Measurements from ENCODE around the gene THRB.
A peak's percentile ranks its signal among the peaks of the same experiment; 100 is the strongest.

Gene THRB

DNA sequence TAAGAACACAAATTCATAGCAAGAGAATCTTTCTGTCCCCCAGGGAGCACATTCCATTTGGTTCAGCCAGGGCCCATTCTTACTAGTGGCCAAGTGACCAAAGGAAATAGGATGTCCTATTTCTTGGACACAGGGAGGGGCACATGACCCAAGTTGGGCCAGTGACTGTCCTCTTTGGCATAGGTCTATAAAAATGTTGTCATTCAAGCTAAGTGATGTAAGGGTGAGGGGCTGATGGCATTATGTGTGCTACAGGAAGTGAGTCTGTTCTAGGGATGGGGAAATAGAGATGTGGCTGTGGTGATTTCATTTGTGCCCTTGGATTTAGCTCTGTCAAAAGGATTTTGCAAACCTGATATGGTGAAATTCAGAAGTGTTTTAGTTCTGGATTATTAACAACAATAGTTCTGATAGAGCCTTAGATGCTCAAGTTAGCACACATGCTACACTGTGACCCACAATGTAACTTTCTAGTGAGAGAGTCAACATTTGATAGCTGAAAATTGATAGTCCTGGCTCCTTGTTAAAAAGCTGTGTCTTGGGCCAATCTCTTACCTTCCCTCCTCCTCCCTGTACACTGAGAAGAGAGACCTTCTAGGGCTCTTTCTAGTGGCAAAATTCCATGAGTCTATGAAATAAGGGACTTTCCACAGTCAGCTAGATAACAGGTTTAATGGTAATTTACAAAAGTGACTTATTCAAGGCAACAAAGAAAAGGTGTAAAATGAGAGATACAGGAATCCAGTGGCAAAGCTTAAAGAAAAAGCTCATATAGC, 117.2 kb downstream of the THRB start:
- DNase-seq (ENCODE audit: low spot score): no peak

DNA sequence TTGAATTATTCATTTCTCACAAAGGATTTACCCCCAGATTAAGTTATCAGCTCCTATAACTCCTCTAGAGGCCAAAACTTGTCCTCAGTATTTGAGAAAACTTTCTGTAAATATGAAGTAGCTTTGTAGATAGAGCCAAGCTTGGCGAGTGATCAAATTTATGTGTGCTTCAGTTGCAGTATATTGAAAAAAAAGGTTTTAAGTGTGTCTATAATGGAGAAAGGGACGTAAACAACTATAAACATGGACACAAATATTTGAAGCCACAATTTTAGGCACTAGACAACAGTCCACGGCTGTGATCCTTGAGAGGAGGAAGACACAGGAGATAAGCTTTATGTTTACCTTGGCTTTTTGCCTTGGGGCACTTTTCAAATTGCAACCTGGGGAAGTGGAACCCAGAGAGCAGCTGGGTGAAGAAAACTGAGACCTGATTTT, 118.7 kb downstream of the THRB start:
- no peak for DNase-seq (ENCODE audit: low spot score)

DNA sequence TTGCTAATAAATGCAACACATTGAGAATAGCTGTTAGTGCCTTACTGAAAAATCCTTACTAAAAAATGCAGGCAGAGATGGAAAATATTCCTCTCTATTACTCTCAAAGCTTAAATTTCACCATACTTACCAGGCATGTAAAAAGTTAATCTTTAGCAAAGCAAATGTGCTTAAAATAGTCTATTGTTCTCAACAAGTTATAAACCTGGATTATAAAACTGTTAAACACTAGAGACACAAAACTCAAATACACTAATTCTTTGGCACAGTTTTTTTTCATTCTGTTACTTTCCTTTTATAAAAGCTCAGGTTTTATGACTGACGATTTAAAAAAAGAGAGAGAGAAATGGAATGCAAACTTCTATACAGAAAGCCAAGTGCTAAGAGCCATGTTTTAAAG, 119.8 kb downstream of the THRB start:
- DNase-seq (ENCODE audit: low spot score): no peak

DNA sequence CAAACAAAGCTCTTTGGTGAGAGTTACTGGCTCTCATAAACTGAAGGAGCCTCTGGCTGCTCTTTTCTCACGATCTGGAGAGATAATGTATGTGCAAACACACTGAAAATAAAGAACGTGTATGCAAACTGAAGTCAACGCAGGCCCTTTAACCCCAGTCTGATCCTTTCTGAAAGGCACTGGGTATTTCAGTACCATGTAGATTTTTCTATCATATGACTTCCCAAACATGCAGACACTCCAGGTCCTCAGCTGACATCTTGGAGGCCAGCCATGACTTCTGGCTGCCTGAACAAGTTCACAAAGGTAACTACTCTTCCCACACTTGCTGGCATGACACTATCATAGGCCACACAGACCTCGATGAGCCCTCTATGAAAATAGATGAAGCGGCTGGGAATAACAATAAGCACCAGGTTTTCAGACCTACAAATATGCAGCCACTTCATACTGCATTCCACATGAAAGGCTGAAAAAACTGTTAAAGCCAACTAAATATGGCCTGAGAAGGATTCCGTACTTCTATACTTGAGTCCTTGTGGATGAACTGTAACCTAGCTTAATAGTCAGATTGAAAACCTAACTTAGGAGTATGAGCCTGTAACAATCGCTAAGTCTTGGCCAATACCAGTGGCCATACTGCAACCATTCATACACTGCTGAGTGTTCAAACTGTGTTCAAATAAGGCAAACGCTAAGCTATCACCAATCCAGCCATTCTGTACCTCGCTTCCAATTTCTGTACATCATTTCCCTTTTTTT, 121.3 kb downstream of the THRB start:
- DNase-seq (ENCODE audit: low spot score): no peak

DNA sequence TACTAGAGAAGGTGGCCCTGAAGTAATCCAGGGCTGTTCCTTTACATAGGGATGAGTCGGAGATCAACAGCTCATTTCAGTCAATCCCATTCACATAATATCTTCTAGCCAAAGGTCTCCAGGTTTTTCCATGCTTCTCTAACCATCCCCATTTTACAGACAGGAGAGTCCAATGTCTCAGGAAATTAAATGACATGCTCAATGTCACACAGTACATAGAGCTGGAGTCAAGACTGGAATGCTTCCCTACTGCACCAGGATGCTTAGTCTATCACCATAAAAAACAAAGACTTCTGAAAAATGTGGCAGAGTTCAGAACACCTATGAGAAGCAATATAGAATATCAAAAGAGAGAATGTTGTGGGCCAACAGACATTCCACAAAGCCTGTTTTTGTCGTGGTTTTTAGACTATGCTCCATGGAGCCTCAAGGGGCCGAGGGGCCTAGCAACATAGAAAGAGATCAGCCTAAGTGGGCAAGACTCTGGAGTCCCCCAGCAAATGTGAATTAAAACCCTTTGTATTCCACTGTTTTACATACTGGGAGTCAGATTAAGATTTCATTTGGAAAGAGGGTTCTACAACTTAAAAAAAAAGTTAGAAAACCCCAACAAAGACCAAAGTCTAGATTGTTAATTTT, 122.0 kb downstream of the THRB start:
- DNase-seq (ENCODE audit: low spot score): no peak

DNA sequence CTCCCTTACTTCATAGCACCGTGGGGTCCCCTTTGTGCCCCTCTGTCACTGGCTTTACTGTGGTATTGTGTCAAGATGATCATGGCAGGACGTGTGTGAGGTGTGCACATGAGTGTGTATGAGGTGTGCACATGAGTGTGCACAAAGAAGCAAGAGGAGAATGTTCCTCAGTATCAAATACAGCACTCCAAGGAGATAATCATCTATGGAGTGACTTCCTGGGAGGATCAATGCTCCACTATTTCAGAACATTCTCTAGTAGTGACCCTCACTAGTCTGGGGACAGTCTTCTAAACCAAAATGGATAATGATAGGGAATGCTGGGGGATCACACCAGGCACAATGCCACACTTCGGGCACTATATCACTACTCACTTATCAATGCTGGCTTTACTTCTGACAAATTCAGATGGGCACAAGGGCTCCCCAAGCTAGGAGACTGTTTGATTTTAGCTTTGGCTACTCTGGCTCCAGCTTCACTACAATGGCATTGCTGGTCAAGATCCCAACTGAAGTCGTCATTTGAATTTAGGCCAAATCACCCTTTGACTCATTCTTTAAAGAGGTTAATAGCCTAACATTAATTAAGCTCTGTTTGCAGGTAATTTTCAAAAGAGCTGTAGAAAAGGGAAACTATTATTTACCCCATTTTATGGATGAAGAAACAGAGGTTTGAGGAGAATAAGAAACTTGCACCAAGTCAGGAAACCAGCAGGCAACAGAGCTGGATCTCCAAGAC, 124.1 kb downstream of the THRB start:
- no peak for DNase-seq (ENCODE audit: low spot score)

DNA sequence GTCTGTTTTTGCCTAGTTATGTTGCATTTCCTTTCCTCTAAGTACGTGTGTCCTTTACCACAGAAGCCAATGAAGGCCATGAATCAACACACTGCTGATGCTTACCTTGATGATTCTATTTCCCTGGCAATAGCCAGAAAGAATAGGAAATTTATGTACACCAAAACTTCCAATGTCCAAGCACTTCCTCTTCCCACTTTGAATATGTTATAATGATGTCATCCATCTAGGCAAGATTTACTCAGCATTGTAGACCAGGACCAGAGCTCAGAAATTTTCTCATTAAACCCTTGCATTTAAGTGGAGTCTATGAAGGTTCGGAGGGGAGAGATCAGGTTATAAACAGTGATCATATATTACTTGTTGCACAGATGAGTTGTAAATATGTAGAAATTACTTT, 126.0 kb downstream of the THRB start:
- no peak for DNase-seq (ENCODE audit: low spot score)

DNA sequence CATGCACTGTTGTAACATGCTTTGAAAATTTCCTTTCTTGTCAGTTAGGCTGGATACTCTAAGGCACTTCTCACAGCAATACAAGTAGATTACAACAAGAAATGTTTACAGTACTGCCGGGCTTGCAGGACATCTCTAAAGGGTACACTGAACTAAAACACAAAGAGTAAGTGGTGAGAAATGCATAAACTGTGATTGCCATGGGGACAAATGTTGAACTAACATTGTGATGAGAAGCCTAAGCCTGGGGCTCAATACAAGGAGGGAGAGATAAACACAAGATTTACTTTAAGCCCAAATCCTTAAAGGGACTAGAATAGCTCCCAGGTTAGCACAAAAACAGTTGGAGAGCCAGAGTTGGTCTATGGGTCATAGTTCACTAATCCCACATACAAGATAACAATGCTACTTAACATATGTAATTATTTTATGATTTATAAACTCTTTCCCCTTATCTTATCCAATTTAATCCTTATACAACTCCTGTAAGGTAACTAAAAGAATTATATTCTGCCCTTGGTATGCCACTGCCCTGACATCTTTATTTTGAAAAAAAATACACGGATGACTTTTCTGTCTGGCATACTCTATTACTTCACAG, 126.9 kb downstream of the THRB start:
- DNase-seq (ENCODE audit: low spot score): no peak

DNA sequence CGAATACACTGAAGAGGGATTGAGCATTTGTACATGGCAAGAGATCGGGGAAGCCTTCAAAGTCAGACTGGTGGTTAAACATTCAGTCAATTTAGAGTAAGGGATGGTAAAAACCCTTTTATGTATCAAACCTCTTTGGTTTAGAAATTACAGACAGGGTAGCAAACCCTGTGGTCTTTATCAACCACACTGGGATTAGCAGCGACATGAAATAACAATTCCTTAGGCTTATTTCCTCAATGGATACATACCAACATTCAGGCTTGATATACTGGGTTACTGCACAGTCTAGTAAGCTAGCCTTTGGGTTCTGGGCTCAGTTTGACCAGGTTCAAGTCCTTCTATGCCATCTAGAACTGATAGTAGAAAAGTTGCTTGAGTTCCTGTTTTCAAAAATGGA, 127.4 kb downstream of the THRB start:
- DNase-seq (ENCODE audit: low spot score): no peak

DNA sequence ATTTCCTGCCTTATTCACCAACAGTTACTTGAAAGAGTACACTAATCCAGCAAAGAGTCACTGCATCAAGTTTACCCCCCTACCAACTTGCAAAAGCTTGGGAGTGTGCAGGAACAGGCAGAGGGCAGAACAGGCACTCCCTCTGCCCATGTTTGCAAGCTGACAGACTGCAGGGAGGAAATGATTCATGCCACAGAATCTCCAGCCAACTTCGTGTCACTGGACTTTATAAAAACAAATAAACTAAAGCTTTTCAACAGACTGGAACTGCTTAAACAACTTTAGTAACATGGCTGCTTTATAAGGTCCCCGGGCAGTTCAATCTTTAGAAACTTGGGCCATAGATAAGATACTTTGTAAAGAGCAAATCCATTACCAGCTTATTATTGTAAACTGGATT, 129.5 kb downstream of the THRB start:
- peak; percentile 44 for DNase-seq (ENCODE audit: low spot score)

DNA sequence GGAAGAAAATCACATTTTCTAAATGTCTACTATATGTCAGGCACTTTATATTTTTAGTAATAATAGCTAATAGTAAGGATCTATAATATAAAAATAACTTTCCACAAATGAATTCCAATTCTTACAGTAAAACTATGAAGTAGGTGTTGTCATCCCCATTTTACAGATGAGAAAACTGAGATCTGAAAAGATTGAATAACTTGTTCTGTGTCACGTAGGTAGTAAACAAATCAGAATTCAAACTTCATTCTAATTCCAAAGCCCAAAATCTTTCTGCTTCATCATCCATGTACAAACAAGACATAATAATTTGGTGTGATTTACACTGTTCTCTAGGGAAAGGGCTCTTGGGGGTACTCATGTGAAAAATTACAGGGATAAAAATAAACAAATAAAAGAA, 130.3 kb downstream of the THRB start:
- no peak for DNase-seq (ENCODE audit: low spot score)

DNA sequence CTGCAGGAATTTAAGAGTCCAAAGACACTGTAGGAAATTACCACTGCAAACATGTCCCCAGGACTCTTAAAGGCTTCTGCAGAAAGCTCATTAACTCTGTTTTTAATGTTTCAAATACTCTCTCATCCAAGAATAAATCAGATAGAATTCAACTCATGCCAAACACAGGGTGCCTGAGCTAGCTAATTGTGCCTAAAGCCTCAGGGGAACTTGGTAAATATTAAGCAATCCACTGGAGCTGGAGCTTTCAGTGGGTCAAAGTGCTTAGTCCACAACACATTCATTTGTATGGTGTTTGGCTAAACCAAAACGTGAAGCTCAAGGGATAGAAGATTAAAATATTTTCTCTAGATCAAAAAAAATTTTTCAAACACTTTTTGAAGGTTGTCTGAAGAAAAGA, 131.4 kb downstream of the THRB start:
- no peak for DNase-seq (ENCODE audit: low spot score)

DNA sequence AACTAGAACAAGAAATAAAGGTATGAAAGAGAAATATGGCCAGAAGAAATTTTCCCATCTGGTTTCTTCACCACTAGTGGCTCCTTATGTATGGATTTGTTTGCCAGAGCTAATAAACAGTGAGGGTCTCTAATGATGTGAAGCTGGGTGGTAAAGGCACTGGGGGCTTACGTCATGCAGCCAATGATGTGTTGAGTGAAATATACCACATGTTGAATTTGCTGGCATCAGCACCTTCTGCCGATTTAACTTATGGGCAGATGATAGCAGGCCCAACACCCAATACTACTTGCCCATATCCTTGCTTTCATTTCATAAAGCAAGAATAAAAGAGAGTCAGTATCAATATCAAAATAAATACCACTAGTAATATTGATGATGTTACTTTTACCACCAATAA, 133.0 kb downstream of the THRB start:
- no peak for DNase-seq (ENCODE audit: low spot score)

DNA sequence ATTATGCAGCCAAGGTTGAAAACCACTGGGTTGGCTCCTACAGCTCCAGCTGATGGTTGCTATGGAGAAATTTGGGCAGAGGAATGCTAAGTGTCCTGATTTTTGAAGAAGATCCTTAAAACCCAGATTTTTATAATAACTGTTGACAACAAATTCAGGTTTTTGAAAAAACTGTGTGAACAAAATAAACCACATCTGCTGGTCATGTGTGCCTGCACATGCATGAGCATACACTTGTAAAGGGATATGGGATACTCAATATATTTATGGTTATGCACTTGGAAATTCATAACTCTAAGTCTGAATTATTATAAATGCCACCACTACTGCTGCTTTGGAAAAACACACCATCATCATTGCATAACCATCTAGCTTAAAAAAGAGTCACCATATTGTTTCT, 133.7 kb downstream of the THRB start:
- DNase-seq (ENCODE audit: low spot score): no peak

DNA sequence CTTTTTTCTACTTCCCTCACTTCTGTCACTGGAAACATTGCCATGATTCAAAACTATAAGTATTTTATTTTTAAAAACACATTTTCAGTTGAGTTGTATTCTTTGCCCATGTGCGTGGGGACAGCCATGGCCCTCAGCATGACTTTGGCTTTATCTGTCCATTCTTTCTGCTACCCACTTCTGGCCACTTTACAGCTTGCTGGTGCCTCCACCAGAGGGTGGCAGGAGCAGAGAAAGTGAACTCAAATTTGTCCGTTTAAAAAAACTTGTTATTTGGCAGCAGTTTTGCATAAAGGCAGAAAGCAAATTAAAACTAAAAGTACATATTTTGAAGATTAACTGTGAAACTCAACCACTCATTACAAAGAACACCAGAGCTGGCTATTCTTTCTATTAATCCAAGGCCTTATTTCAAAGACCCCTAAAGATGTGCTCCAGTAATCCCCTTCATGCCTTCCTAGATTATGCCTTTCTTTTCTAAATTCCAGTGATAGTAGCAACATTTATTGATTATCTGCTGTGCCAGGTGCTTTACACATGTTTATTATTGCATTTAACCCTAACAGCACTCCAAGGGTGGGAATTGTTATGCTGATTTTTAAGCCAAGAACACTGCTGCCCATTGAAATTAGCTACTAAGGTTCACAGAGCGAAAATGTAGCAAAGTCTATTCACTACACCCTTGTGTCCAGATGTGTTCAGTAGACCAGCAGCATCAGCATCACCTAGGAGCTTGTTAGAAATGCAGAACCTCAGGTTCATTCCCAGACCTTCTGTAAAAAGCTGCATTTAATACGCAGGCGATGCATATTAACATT, 134.8 kb downstream of the THRB start:
- DNase-seq (ENCODE audit: low spot score): no peak

DNA sequence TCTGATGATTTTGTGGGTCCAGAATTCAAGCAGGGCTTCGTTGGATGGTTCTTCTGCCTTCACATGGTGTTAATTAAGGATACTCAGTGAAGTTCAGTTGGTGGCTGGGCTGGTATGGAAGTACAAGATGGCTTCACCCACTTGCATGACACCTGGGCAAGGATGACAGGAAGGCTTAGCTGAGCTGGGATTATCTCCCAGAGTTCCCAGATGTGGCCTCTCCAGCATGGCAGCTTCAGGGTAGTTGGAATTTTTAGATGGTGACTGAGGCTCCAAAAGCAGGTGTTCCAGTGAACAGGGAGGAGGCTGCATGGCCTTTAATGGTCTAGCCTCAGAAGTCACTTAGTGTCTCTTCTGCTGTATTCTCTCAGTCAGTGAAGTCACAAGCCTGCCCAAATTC, 135.5 kb downstream of the THRB start:
- DNase-seq (ENCODE audit: low spot score): no peak

DNA sequence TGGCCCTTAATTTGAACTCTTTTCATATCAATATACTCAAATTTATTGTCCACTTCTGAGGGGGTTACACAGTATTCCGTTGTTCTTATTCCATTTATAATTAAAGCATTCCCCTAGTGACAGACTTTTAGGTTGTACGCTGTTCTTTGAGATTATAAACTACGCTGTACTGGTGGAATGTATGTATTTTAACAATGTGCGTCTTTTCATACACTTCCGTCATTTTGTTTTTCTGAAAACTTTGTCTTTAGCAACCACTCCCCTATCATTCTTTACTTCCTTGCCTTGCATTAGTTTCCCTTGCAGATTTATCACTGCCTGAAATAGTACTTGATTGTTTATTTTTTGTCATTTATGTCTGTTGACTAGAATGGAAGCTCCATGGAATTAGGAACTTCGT, 137.0 kb downstream of the THRB start:
- DNase-seq (ENCODE audit: low spot score): no peak

DNA sequence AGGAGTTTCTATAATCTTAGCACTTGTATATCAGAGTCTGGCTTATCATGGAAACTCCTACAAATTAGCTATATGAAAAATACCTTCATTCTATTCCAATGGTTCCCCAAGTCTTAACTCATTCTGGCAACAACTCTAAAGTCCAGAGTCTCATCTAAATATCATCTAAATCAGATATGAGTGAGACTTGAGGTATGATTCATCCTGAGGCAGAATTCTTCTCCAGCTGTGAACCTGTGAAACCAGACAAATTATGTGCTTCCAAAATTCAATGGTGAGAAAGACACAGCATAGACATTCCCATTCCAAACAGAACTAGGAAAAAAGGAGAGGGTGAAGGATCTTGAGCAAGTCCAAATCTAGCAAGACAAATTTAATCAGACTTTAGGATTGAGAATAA, 138.8 kb downstream of the THRB start:
- no peak for DNase-seq (ENCODE audit: low spot score)

DNA sequence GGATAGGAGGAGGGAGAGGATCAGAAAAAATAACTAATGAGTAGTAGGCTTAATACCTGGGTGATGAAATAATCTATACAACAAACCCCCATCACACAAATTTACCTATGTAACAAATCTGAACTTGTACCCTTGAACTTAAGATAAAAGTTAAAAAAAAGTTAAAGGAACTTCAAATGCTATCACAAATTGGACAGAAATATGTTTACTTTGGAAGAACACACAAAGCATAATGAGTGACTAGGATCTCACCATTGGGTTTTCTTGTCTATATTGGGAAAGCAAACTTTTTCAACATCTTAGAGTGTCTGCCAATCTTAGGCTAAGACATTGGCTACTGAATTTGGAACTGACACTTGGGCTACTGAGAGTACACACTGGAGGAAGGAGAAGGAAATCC, 140.4 kb downstream of the THRB start:
- DNase-seq (ENCODE audit: low spot score): no peak

DNA sequence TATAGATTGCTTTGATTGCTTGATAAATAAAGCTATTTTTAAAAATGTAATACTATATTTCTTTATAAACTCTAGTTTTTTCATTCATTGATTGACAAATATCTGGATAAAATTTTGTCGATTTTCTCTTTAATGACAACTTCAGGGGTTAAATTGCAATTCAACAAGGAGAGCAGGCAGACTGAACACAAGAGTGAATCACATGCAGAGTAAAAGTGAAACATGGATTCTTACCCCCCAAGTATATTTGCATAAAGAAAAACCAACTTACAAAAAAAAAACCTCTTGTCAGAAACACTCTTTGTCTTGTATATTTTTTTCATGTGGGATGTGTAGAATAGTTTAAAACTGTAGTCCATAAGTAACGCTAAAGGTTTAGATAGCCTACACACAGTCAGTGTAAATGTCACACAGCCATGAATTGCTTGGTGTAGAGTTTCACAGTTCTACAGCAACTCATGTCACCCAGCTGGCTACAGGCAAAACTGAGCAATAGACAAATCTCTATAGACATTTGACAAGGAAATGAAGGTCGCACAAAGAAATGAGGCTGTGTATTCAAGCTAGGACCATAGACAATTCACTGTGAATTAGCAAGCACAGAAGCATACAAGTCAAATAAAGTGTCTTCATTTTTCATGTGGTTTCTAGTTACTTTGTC, 141.6 kb downstream of the THRB start:
- DNase-seq (ENCODE audit: low spot score): no peak

All from GM03348 (cell line).